Measurements from ENCODE around the gene NOX1.

- TF ChIP-seq ARNT (IDR thresholded peaks at IDR 0.05) (no peak), TARDBP (IDR thresholded peaks at IDR 0.05) (no peak), ZNF384 (IDR thresholded peaks at IDR 0.05) (no peak), SP1 (IDR thresholded peaks at IDR 0.05) (no peak), HDGF (IDR thresholded peaks at IDR 0.05; ENCODE audit: borderline replicate concordance) (no peak)
These were observed 61.7 kb downstream of the NOX1 start for GRCh38 chrX:100812216-100813158.

Measured in HEK293T (cell line).